Amniotic epithelial cell (primary cell): ENCODE data around the gene FRMPD4.

Experiments used
- DNase-seq: peaks from one replicate; pipeline ENCODE4 v3.0.0-alpha.2; 2010; ENCODE audit warnings: low read depth

FRMPD4 gene

GRCh38 chrX:12210971-12211370 is 72.7 kb downstream of the FRMPD4 start:
- peak; percentile 31 for DNase-seq

GRCh38 chrX:12223650-12224049 is 85.4 kb downstream of the FRMPD4 start:
- DNase-seq: peak; percentile 76

- DNase-seq: no peak
Observed at GRCh38 chrX:12225107-12225506, 86.8 kb downstream of the FRMPD4 start.

- no peak for DNase-seq
Observed at GRCh38 chrX:12227412-12228041, 89.3 kb downstream of the FRMPD4 start.

GRCh38 chrX:12228862-12229261 is 90.6 kb downstream of the FRMPD4 start:
- no peak for DNase-seq

- DNase-seq: no peak
Observed at GRCh38 chrX:12229986-12230385, 91.7 kb downstream of the FRMPD4 start.

- DNase-seq: no peak
Observed at GRCh38 chrX:12234534-12235329, 96.5 kb downstream of the FRMPD4 start.

GRCh38 chrX:12236156-12236555 is 97.9 kb downstream of the FRMPD4 start:
- DNase-seq: no peak

GRCh38 chrX:12237131-12237530 is 98.9 kb downstream of the FRMPD4 start:
- no peak for DNase-seq

GRCh38 chrX:12237771-12238170 is 99.5 kb downstream of the FRMPD4 start:
- no peak for DNase-seq

GRCh38 chrX:12239356-12240082 is 101.2 kb downstream of the FRMPD4 start:
- peak; percentile 56 for DNase-seq

- DNase-seq: no peak
Observed at GRCh38 chrX:12240491-12240890, 102.2 kb downstream of the FRMPD4 start.

GRCh38 chrX:12241026-12241425 is 102.8 kb downstream of the FRMPD4 start:
- DNase-seq: no peak

- DNase-seq: peak; percentile 91
Observed at GRCh38 chrX:12245650-12246645, 107.7 kb downstream of the FRMPD4 start.

- DNase-seq: no peak
Observed at GRCh38 chrX:12249997-12250396, 111.7 kb downstream of the FRMPD4 start.

GRCh38 chrX:12263211-12263610 is 124.9 kb downstream of the FRMPD4 start:
- no peak for DNase-seq

- DNase-seq: peak; percentile 24
Observed at GRCh38 chrX:12269484-12269883, 131.2 kb downstream of the FRMPD4 start.

- no peak for DNase-seq
Observed at GRCh38 chrX:12278151-12278550, 139.9 kb downstream of the FRMPD4 start.

GRCh38 chrX:12282991-12283390 is 144.7 kb downstream of the FRMPD4 start:
- no peak for DNase-seq

GRCh38 chrX:12292996-12293765 is 154.9 kb downstream of the FRMPD4 start:
- peak; percentile 82 for DNase-seq

GRCh38 chrX:12297353-12297752 is 159.1 kb downstream of the FRMPD4 start:
- DNase-seq: no peak
